ENCODE measurements around the gene GRIK4. TPM values are rescaled to one million over a fixed set of nuclear protein-coding genes. Genes with fewer than 3 reads are reported as not detected.

The GRIK4 gene
- total RNA-seq, 1 experiment from 2014 or later, result not detected

GRCh38 chr11:120603071-120603470, 91.5 kb downstream of the GRIK4 start:
- H4K20me1 ChIP-seq (ENCODE audit: insufficient read depth), result no peaks in the 10 kb centered on the region
- ChIA-PET POLR2A (ENCODE audit: unreplicated experiment) (no interaction called here), CTCF (no interaction called here)
- intact Hi-C loops (cut with micrococcal nuclease; ENCODE audit: unreplicated experiment), result no loop called here
- no peak overlapping the region for H3K27ac ChIP-seq
- no TSS peak for BruUV-seq (replicated peaks)
- no peaks in the 10 kb centered on the region for H3K9me2 ChIP-seq (ENCODE audit: insufficient read depth)
- no peaks in the 10 kb centered on the region for H3K9me3 ChIP-seq (ENCODE audit: insufficient read depth, low read depth)
- H2AFZ ChIP-seq, result no peak overlapping the region
- no peak overlapping the region for H3K4me2 ChIP-seq
- no peaks in the 10 kb centered on the region for H3K79me2 ChIP-seq (ENCODE audit: low read depth)
- TF ChIP-seq, protein P1, sequence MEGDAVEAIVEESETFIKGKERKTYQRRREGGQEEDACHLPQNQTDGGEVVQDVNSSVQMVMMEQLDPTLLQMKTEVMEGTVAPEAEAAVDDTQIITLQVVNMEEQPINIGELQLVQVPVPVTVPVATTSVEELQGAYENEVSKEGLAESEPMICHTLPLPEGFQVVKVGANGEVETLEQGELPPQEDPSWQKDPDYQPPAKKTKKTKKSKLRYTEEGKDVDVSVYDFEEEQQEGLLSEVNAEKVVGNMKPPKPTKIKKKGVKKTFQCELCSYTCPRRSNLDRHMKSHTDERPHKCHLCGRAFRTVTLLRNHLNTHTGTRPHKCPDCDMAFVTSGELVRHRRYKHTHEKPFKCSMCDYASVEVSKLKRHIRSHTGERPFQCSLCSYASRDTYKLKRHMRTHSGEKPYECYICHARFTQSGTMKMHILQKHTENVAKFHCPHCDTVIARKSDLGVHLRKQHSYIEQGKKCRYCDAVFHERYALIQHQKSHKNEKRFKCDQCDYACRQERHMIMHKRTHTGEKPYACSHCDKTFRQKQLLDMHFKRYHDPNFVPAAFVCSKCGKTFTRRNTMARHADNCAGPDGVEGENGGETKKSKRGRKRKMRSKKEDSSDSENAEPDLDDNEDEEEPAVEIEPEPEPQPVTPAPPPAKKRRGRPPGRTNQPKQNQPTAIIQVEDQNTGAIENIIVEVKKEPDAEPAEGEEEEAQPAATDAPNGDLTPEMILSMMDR (conservative IDR thresholded peaks at IDR 0.05), result no peak
- TF ChIP-seq EZH2 (IDR thresholded peaks at IDR 0.05; ENCODE audit: low read depth), result no peak
- H3K4me3 ChIP-seq, result no peak overlapping the region
- peaks cover 98% of the 10 kb centered on the region for H3K27me3 ChIP-seq (ENCODE audit: insufficient read depth, low read depth)
- H3K4me1 ChIP-seq (replicated peaks; ENCODE audit: insufficient read depth), result no peaks in the 10 kb centered on the region
- no peaks in the 10 kb centered on the region for H3K36me3 ChIP-seq (ENCODE audit: low read depth)
- DNase-seq, result no peak
- H3F3A ChIP-seq (ENCODE audit: insufficient read depth, low read depth), result no peaks in the 10 kb centered on the region

- intact Hi-C loops (cut with micrococcal nuclease; ENCODE audit: unreplicated experiment), result no loop called here
- no peak overlapping the region for H3K4me3 ChIP-seq
- POLR2A ChIA-PET (ENCODE audit: unreplicated experiment), result no interaction called here
- no peaks in the 10 kb centered on the region for H3K9me2 ChIP-seq (ENCODE audit: insufficient read depth)
- no peak overlapping the region for H2AFZ ChIP-seq
- no TSS peak for BruUV-seq (replicated peaks)
- H3K36me3 ChIP-seq (ENCODE audit: low read depth), result no peaks in the 10 kb centered on the region
- H3K4me1 ChIP-seq (replicated peaks; ENCODE audit: insufficient read depth), result no peaks in the 10 kb centered on the region
- H3K4me2 ChIP-seq, result no peak overlapping the region
- no peaks in the 10 kb centered on the region for H4K20me1 ChIP-seq (ENCODE audit: insufficient read depth)
- H3K9me3 ChIP-seq (ENCODE audit: insufficient read depth, low read depth), result no peaks in the 10 kb centered on the region
- no peaks in the 10 kb centered on the region for H3F3A ChIP-seq (ENCODE audit: insufficient read depth, low read depth)
- TF ChIP-seq, protein P1 (conservative IDR thresholded peaks at IDR 0.05), result no peak
- TF ChIP-seq EZH2 (IDR thresholded peaks at IDR 0.05; ENCODE audit: low read depth), result no peak
- H3K79me2 ChIP-seq (ENCODE audit: low read depth), result no peaks in the 10 kb centered on the region
- H3K27me3 ChIP-seq (ENCODE audit: insufficient read depth, low read depth), result peaks cover 90% of the 10 kb centered on the region
- CTCF ChIA-PET, result no interaction called here
- H3K27ac ChIP-seq, result no peak overlapping the region
- no peak for DNase-seq
Measured at GRCh38 chr11:120605469-120605868, 93.9 kb downstream of the GRIK4 start.

GRCh38 chr11:120606211-120607010, 94.9 kb downstream of the GRIK4 start:
- H3K4me2 ChIP-seq, result no peak overlapping the region
- no peaks in the 10 kb centered on the region for H3K4me1 ChIP-seq (replicated peaks; ENCODE audit: insufficient read depth)
- H3F3A ChIP-seq (ENCODE audit: insufficient read depth, low read depth), result no peaks in the 10 kb centered on the region
- H2AFZ ChIP-seq, result no peak overlapping the region
- peaks cover 90% of the 10 kb centered on the region for H3K27me3 ChIP-seq (ENCODE audit: insufficient read depth, low read depth)
- no peak overlapping the region for H3K4me3 ChIP-seq
- no peak overlapping the region for H3K27ac ChIP-seq
- no peaks in the 10 kb centered on the region for H3K9me3 ChIP-seq (ENCODE audit: insufficient read depth, low read depth)
- no peaks in the 10 kb centered on the region for H3K9me2 ChIP-seq (ENCODE audit: insufficient read depth)
- BruUV-seq (replicated peaks), result no TSS peak
- H3K36me3 ChIP-seq (ENCODE audit: low read depth), result no peaks in the 10 kb centered on the region
- H4K20me1 ChIP-seq (ENCODE audit: insufficient read depth), result no peaks in the 10 kb centered on the region
- TF ChIP-seq, protein P1 (conservative IDR thresholded peaks at IDR 0.05), result no peak
- TF ChIP-seq EZH2 (IDR thresholded peaks at IDR 0.05; ENCODE audit: low read depth), result no peak
- DNase-seq, result no peak
- ChIA-PET CTCF (no interaction called here), POLR2A (ENCODE audit: unreplicated experiment) (no interaction called here)
- intact Hi-C loops (cut with micrococcal nuclease; ENCODE audit: unreplicated experiment), result no loop called here
- no peaks in the 10 kb centered on the region for H3K79me2 ChIP-seq (ENCODE audit: low read depth)
